ENCODE results near the gene S100A7A.

GRCh38 chr1:153443486-153443885 lies 27.2 kb downstream of the S100A7A start:
- TF ChIP-seq CTCF (conservative IDR thresholded peaks at IDR 0.05) (no peak), EZH2 (IDR thresholded peaks at IDR 0.05; ENCODE audit: low read depth) (no peak)

Data from PC-9 (cell line).